Lower lobe of right lung (tissue), 2 donors: ENCODE data around the gene ME2. TPM values are rescaled to one million over a fixed set of nuclear protein-coding genes. Genes with fewer than 3 reads are reported as not detected.
A peak's percentile ranks its signal among the peaks of the same experiment; 100 is the strongest.
"Not testable (repeated sequence)": the region's sequence is repeated elsewhere in the genome, so short reads cannot be mapped to it uniquely, and the experiment has no call there.

Experiments
- ATAC-seq, 2 donors: fragments of 200-7000 bp; cut with Tn5 transposase; one replicate each; pipeline ENCODE4 v1.9.1; 2020 to 2022; ENCODE audit warnings: mild to moderate bottlenecking in 2 of 2, moderate library complexity in 2 of 2
- DNase-seq: peaks from one replicate; pipeline ENCODE4 v3.0.0-alpha.2; 2020
- H3K27ac ChIP-seq: fragments of 200-600 bp; one replicate; pipeline ENCODE4 v1.8.0; 2022
- H3K27me3 ChIP-seq: fragments of 200-600 bp; one replicate; pipeline ENCODE4 v1.8.0; 2022; ENCODE audit warnings: low read depth
- H3K36me3 ChIP-seq: fragments of 200-600 bp; one replicate; pipeline ENCODE4 v1.8.0; 2022; ENCODE audit warnings: mild to moderate bottlenecking
- H3K4me1 ChIP-seq: fragments of 200-600 bp; one replicate; pipeline ENCODE4 v1.8.0; 2022
- H3K4me3 ChIP-seq: fragments of 200-600 bp; one replicate; pipeline ENCODE4 v1.8.0; 2022; ENCODE audit warnings: mild to moderate bottlenecking
- H3K9me3 ChIP-seq: fragments of 200-600 bp; one replicate; pipeline ENCODE4 v1.8.0; 2022
- CTCF ChIP-seq: fragments of 200-600 bp; IDR thresholded peaks from one replicate; pipeline ENCODE4 v1.8.0; 2022; ENCODE audit warnings: antibody characterized with exemption, mild to moderate bottlenecking
- intact Hi-C: fragments of 100-400 bp; cut with DNase I; formaldehyde crosslinking; loops from one replicate; pipeline ENCODE4 v1.11.0; 2022
- total RNA-seq: library from RNA; stranded (reverse); fragmentation: NEBNext Ultra II Directional; extraction: Animal tissue kit (Norgen Biotek cat#: 25700); gene quantifications from one replicate; pipeline ENCODE4 v1.2.1, GENCODE V29; 2021
- donor health status: DM: no; HTN: yes; CAD: no; lungs with severe emphysema.

Gene ME2
- total RNA-seq, 1 donor from 2014 or later, result 42.4 TPM

GRCh38 chr18:50967714-50968661 is 89.1 kb downstream of the ME2 start, which contains the start of gene ELAC1:
Gene ELAC1 (plus strand): TSS chr18:50968040. CDS start chr18:50974405, 6,365 bp downstream.
- H3K4me3 ChIP-seq, result peak within 1 kb of the TSS; percentile 83
- no peaks in the 10 kb centered on the region for H3K36me3 ChIP-seq
- H3K9me3 ChIP-seq, result peaks cover under 1% of the 10 kb centered on the region
- DNase-seq (peak; percentile 89), ATAC-seq (peak; percentile 99)
- no peak for TF ChIP-seq CTCF
- intact Hi-C loops, result no loop called here
- H3K4me1 ChIP-seq, result peaks cover 17% of the 10 kb centered on the region
- H3K27me3 ChIP-seq, result no peaks in the 10 kb centered on the region
- H3K27ac ChIP-seq, result peak within 1 kb of the TSS; percentile 99

- ATAC-seq (no peak), DNase-seq (no peak)
- H3K27me3 ChIP-seq, result no peaks in the 10 kb centered on the region
- H3K4me3 ChIP-seq, result no peak overlapping the region
- no peak overlapping the region for H3K27ac ChIP-seq
- H3K9me3 ChIP-seq, result no peaks in the 10 kb centered on the region
- no peak for TF ChIP-seq CTCF
- peaks cover 17% of the 10 kb centered on the region for H3K4me1 ChIP-seq
- intact Hi-C loops, result no loop called here
- H3K36me3 ChIP-seq, result peaks cover 1% of the 10 kb centered on the region
Measured at GRCh38 chr18:50969448-50969847, 90.5 kb downstream of the ME2 start.

- Histone ChIP-seq H3K36me3 (peaks cover 7% of the 10 kb centered on the region), H3K4me3 (no peak overlapping the region), H3K9me3 (no peaks in the 10 kb centered on the region), H3K27me3 (no peaks in the 10 kb centered on the region), H3K4me1 (peaks cover 17% of the 10 kb centered on the region), H3K27ac (no peak overlapping the region)
- no peak for TF ChIP-seq CTCF
- intact Hi-C loops, result no loop called here
- ATAC-seq (no peak), DNase-seq (peak; percentile 67)
Measured at GRCh38 chr18:50970006-50970405, 91.1 kb downstream of the ME2 start.

GRCh38 chr18:50972404-50972803 is 93.5 kb downstream of the ME2 start:
- ATAC-seq, DNase-seq, H3K27me3 ChIP-seq, H3K27ac ChIP-seq, H3K4me3 ChIP-seq, H3K9me3 ChIP-seq, intact Hi-C loops: not testable (repeated sequence)
- H3K4me1 ChIP-seq, result peaks cover 17% of the 10 kb centered on the region
- H3K36me3 ChIP-seq, result peaks cover 31% of the 10 kb centered on the region

- no peak for DNase-seq
- intact Hi-C loops, result no loop called here
- TF ChIP-seq CTCF, result no peak
- Histone ChIP-seq H3K4me1 (peaks cover 17% of the 10 kb centered on the region), H3K4me3 (no peak overlapping the region), H3K27me3 (no peaks in the 10 kb centered on the region), H3K27ac (no peak overlapping the region), H3K9me3 (no peaks in the 10 kb centered on the region), H3K36me3 (peaks cover 42% of the 10 kb centered on the region)
- ATAC-seq, result peak; percentile 35 to 47
Measured at GRCh38 chr18:50973367-50974126, 94.6 kb downstream of the ME2 start.
